Measurements from ENCODE around the gene LACTBL1.

DNA sequence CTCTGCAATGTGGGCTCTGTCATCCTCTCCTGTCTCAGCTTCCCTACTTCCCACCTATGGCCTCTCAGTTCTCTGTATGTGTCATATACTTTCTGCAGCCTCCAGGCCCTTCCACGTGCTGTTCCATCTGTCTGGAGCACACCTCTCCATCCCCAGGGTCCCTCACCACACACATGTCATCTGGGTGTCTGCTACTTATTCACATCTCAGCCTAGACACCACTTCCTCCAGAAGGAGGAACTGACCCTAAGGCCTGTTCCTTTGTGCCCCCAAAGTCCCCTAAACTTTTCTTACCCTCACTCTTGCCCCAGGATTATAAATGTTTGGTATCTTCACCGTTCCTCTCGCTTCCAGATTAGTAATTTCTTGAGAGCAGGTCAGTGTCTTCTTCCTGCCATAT is 10.1 kb downstream of the LACTBL1 start:
- no peak for TF ChIP-seq EZH2 (IDR thresholded peaks at IDR 0.05; ENCODE audit: low read depth)
- TF ChIP-seq, protein P1, sequence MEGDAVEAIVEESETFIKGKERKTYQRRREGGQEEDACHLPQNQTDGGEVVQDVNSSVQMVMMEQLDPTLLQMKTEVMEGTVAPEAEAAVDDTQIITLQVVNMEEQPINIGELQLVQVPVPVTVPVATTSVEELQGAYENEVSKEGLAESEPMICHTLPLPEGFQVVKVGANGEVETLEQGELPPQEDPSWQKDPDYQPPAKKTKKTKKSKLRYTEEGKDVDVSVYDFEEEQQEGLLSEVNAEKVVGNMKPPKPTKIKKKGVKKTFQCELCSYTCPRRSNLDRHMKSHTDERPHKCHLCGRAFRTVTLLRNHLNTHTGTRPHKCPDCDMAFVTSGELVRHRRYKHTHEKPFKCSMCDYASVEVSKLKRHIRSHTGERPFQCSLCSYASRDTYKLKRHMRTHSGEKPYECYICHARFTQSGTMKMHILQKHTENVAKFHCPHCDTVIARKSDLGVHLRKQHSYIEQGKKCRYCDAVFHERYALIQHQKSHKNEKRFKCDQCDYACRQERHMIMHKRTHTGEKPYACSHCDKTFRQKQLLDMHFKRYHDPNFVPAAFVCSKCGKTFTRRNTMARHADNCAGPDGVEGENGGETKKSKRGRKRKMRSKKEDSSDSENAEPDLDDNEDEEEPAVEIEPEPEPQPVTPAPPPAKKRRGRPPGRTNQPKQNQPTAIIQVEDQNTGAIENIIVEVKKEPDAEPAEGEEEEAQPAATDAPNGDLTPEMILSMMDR (conservative IDR thresholded peaks at IDR 0.05), result no peak
